HepG2 (cell line): ENCODE measurements around the gene RBM45. TPM values are rescaled to one million over a fixed set of nuclear protein-coding genes. Genes with fewer than 3 reads are reported as not detected.

Experiments
- AHDC1 ChIP-seq: sonication (generic); formaldehyde crosslinking; IDR thresholded peaks from 2 replicates; pipeline ENCODE4 v1.5.1; 2020; ENCODE audit warnings: mild to moderate bottlenecking, missing genetic modification reagents, borderline replicate concordance
- CEBPB ChIP-seq: IDR thresholded peaks from 2 replicates; pipeline ENCODE4 v1.6.1; 2011; ENCODE audit warnings: low read depth, low read length, improper control_type of control experiment, borderline replicate concordance
- CEBPG ChIP-seq: IDR thresholded peaks from 2 replicates; pipeline ENCODE4 v1.6.1; 2016
- FOXK1 ChIP-seq: sonication (generic); formaldehyde crosslinking; IDR thresholded peaks from 2 replicates; pipeline ENCODE4 v1.4.0; 2020; ENCODE audit warnings: low read depth, missing genetic modification reagents, borderline replicate concordance
- FOXP1 ChIP-seq, 2 experiments: fragments of 450-650 bp in 1 of 2; IDR thresholded peaks; 2 replicates each; pipeline ENCODE4 v1.6.1; 2017 to 2018; ENCODE audit warnings: antibody characterized with exemption in 1 of 2
- FOXP4 ChIP-seq: sonication (generic); formaldehyde crosslinking; IDR thresholded peaks from 2 replicates; pipeline ENCODE4 v1.4.0; 2020; ENCODE audit warnings: missing genetic modification reagents
- MAFK ChIP-seq, 2 experiments: IDR thresholded peaks in 1 of 2; conservative IDR thresholded peaks in 1 of 2; 2 replicates each; pipeline ENCODE4 v1.6.1; 2011; ENCODE audit warnings: improper control_type of control experiment in 2 of 2, low read length in 2 of 2
- MIER3 ChIP-seq: IDR thresholded peaks from 2 replicates; pipeline ENCODE4 v1.6.1; 2016; ENCODE audit warnings: missing compliant biosample characterization, borderline replicate concordance
- RARA ChIP-seq: IDR thresholded peaks from 2 replicates; pipeline ENCODE4 v1.6.1; 2016; ENCODE audit warnings: missing genetic modification reagents, missing compliant biosample characterization
- SRF ChIP-seq: IDR thresholded peaks from 2 replicates; pipeline ENCODE4 v1.6.1; 2011; ENCODE audit warnings: mild to moderate bottlenecking, low read depth, low read length, moderate library complexity
- THYN1 ChIP-seq: sonication (generic); formaldehyde crosslinking; IDR thresholded peaks from 2 replicates; pipeline ENCODE4 v1.8.1; 2023; ENCODE audit warnings: low read depth, mild to moderate bottlenecking, moderate library complexity, missing genetic modification reagents, borderline replicate concordance
- ZBTB10 ChIP-seq: sonication (generic); formaldehyde crosslinking; IDR thresholded peaks from 2 replicates; pipeline ENCODE4 v1.4.0; 2020; ENCODE audit warnings: missing genetic modification reagents, borderline replicate concordance
- ZNF83 ChIP-seq: sonication (generic); formaldehyde crosslinking; IDR thresholded peaks from 2 replicates; pipeline ENCODE4 v1.4.0; 2020; ENCODE audit warnings: missing genetic modification reagents, mild to moderate bottlenecking, borderline replicate concordance
- polyA plus RNA-seq, 8 experiments: library from polyadenylated mRNA; depleted of rRNA in 3 of 8; stranded (reverse) in 7 of 8; unstranded in 1 of 8; fragments of >200 nt; fragmentation: Illumina TruSeq in 4 of 8; extraction: Trizol in 4 of 8; gene quantifications; 2 replicates each; pipeline versions ENCODE4 v1.2.1 to v1.2.3, GENCODE V29; 2011 to 2016; ENCODE audit warnings: low read depth in 4 of 8, missing spikeins in 1 of 8, mixed read lengths in 1 of 8; ENCODE audit not compliant: insufficient read depth in 1 of 8
- total RNA-seq, 5 experiments: library from RNA; depleted of rRNA; stranded (reverse); fragments of >200 nt; fragmentation: Illumina TruSeq; extraction: Trizol; gene quantifications; 2 replicates each; pipeline ENCODE4 v1.2.3, GENCODE V29; 2016; ENCODE audit warnings: low read depth in 1 of 5

RBM45 gene
- total and polyA plus RNA-seq, 2 of the 13 experiments (the other 11 are each of a cell fraction or from before 2014, with no cell fraction given), result 5.7 to 25.2 TPM

GRCh38 chr2:178152033-178152432 lies 39.8 kb downstream of the RBM45 start (continued):
- no peak for TF ChIP-seq FOXP1 (IDR thresholded peaks at IDR 0.05)
- TF ChIP-seq FOXP1 (CRISPR knock-in tag; IDR thresholded peaks at IDR 0.05), result peak; percentile 82
- no peak for TF ChIP-seq SRF
- TF ChIP-seq ZNF83 (CRISPR knock-in tag), result no peak
- peak; percentile 63; the same call in 1 of the 2 replicates for TF ChIP-seq AHDC1 (CRISPR knock-in tag)
- TF ChIP-seq CEBPG (CRISPR knock-in tag), result peak; percentile 38; the same call in 1 of the 2 replicates
- TF ChIP-seq CEBPB, result peak; percentile 52; the same call in 1 of the 2 replicates
- no peak for TF ChIP-seq ZBTB10 (CRISPR knock-in tag)
- TF ChIP-seq FOXP4 (CRISPR knock-in tag), result peak; percentile 15; the same call in 1 of the 2 replicates
- peak in 1 of 2 experiments; percentile 32; a peak in 1 of 4 replicates for TF ChIP-seq MAFK (conservative IDR thresholded peaks at IDR 0.05 in 1 of 2, IDR thresholded peaks at IDR 0.05 in 1 of 2; ENCODE audit: low read length in 2 of 2)
- 0 out of 2 replicates have a peak, but pooled peaks have one; percentile 51 for TF ChIP-seq THYN1 (CRISPR knock-in tag)
- peak; percentile 61; the same call in 1 of the 2 replicates for TF ChIP-seq FOXK1 (CRISPR knock-in tag)
- peak; percentile 49; the same call in 1 of the 2 replicates for TF ChIP-seq MIER3 (CRISPR knock-in tag)
- TF ChIP-seq RARA, result peak; percentile 44; the same call in 1 of the 2 replicates
